DMS114 treated with DMSO at 0.1 percent for 48 hours (cell line): ENCODE measurements around the gene ACTG1.
"Not testable (repeated sequence)": the region's sequence is repeated elsewhere in the genome, so short reads cannot be mapped to it uniquely, and the experiment has no call there.

Experiments used
- DNase-seq: peaks from one replicate; lab custom pipeline; 2025; ENCODE audit not compliant: unreplicated experiment; lab: John Stamatoyannopoulos, UW

Gene ACTG1

GRCh38 chr17:81533339-81534141 lies 20.9 kb upstream of the ACTG1 start:
- no peak for DNase-seq

DNA sequence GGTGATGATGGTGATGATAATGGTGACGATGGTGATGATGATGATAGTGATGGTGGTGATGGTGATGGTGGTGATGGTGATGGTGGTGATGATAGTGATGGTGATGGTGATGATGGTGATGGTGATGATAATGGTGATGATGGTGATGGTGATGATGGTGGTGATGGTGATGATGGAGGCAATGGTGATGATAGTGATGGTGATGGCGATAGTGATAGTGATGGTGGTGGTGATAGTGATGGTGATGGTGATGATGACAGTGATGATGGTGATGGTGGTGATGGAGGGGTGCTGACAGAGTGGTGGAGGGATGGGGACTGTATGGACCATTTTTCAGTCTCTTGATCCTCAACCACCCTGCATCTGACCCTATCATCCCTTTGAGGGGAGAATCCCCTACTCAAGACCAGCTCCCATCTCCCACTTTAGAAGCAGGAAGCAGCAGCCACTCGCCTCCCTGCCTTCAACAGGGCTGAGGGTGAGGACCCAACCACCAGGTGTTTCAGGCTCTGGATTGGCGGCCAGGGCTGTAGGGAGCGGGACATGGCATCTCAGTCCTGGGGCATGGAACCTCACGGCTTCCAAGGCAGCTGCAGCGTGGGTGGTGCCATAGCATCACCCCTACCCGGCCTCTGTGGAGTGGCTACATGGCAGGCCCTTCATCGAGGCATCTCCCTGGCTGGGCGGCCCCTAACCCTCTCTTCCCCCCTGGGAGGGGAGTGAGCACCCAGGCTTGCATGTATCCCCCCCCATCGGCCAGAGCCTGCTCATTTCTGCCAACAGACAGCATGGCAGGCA lies 20.1 kb upstream of the ACTG1 start:
- DNase-seq, result no peak

GRCh38 chr17:81531998-81532404 lies 19.4 kb upstream of the ACTG1 start:
- DNase-seq, result not testable (repeated sequence)

DNA sequence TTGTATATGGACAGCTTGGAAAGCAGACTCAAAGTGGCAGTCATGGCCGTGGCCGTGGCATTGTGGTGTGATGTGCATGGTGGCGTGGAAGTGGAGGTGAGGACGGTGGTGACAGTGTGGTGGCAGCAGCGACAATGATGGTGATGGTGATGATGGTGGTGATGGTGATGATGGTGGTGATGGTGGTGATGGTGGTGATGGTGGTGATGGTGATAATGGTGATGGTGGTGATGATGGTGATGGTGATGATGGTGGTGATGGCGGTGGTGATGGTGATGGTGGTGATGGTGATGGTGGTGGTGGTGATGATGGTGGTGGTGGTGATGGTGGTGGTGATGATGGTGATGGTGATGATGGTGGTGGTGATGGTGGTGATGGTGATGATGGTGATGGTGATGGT lies 18.4 kb upstream of the ACTG1 start:
- DNase-seq, result not testable (repeated sequence)

- DNase-seq, result no peak
Measured at GRCh38 chr17:81529437-81529803, 16.8 kb upstream of the ACTG1 start.

GRCh38 chr17:81528651-81529436 lies 16.2 kb upstream of the ACTG1 start:
- no peak for DNase-seq

GRCh38 chr17:81528384-81528650 lies 15.7 kb upstream of the ACTG1 start:
- no peak for DNase-seq

DNA sequence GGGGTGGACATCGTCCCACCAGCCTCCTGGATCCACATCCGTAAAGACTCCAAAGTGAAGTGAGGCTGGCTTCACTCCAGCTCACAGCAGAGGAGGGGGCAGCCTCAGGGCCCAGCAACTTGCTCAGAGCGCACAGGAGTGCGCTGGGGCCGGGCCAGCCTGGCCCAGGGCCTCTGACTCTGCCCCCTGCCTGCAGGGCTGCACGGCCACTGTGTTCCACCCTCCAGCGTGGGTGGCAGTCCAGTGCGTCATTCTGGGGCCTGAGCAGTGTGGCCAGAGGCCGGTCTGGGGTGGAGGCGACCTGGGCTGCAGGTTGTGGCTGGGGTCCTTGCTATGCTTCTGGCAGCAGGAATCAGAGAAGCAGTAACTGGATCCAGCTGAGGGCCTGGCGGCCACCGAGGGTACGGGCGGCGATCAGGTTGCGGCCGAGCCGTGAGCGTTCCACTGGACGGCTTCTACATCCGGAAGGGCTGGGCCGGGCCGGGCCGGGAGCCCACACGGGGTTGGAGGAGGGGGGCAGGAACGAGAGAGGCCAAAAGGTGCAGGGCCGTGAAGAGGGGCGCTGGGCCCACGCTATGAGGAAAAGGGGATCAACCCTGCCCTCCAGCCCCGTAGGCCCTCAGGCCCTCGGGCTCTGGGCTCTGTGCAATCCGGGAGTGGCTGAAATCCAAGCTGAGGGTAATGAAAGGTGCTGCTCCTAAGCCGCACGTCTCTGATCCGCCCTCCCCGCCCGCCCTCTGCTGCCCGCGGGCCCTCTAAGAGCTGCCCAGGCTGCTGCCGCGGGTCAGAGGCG lies 15.2 kb upstream of the ACTG1 start, which contains the start of gene FSCN2:
Gene FSCN2, plus strand, starts transcription at position 787 of the 793 bp plus-strand sequence. CDS start 155 bp downstream, outside the sequence.
- no peak for DNase-seq

- DNase-seq, result no peak
Measured at GRCh38 chr17:81526662-81527571, 14.3 kb upstream of the ACTG1 start.

DNA sequence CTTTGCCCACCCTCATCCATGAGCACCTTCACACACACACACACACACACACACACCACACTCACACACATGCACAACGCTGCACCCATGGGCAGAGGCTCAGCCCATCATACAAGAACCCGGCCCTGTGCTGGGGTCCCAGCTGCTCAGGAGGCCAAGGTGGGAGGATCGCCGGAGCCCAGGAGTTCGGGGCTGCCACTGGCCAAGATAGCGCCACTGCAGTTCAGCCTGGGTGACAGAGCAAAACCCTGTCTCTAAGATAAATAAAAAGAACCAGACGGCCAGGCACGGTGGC lies 12.2 kb upstream of the ACTG1 start:
- DNase-seq, result no peak

DNA sequence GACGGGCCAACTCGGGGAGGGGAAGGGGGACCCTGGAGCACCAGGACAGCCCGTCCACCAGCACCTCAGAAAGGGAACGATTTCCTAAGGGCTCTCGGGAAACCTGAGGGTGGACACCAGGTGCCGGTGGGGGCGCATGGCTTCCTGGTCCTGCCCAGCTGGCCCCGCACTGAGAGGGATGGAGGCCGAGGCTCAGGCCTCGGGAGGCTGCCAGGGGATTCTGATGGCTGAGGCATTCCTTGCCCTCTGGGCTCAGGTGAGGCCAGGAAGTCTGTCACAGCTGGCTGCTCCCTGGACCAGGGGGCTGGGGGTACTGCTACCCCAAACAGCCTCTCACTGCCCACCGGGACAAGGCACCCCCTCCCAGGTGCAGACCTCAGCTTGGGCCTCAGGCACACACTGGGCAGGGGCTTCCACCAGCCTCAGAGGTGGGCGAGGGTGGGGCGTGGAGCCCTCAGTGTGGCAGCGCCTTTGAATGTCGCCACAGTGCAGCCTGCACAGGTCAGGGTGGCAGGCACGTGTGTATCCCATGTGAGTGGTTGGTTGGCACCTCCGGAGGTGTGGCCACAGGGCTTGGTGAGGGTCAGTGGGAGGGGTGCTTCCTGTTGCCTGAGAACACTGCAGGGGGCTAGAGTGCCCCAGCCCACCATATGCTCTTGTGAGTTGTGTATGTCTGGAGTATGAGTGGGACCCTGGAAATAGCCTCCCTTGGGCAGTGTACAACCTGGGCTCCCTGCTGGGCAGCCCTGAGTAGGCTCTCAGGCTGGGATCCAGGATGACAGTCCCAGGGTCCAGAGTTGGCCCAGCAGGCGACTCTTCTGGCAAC lies 11.7 kb upstream of the ACTG1 start:
- no peak for DNase-seq

- no peak for DNase-seq
Measured at GRCh38 chr17:81523402-81524038, 10.9 kb upstream of the ACTG1 start.

GRCh38 chr17:81522491-81523401 lies 10.1 kb upstream of the ACTG1 start:
- no peak for DNase-seq

DNA sequence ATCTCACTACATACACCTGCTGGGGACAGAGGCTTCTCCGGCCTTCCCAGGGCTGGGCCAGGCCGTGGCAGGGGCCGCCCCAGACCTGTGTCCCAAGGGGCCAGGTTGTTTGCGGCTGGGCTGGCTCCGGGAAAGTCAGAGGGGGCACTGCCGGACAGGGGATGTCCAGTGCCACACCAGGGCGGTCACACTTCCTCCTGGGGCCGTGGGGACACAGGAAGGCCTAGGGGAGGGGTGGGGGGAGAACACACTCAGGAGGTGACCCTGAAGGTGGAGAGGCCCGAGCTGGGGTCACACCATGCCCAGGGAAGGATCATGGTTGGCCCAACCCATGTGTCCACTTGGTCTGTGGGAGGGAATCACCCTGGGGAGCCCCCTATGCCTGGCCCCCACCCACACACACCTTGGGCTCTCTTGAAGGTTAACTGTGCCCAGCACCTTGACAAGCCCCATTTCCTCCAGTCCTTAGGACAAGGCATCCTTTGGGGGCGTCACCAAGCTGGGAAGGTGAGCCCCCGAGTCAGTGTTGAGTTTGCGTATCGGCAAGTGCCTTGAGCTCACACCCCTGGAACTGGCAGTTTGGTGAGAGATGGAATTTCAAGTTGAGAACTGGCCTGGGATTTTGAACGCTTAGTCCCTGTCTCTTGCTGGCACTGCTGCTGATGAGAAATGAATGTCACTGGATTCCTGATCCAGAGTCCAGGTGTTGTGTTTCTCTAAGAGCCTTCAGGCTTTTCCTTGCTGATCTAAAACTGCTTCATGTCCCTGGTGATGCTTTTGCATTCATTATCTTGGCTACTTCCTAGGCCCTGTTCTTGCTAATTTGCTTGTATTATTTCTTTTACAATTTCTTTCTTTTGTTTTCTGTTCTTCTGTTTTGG lies 7.7 kb upstream of the ACTG1 start:
- no peak for DNase-seq

DNA sequence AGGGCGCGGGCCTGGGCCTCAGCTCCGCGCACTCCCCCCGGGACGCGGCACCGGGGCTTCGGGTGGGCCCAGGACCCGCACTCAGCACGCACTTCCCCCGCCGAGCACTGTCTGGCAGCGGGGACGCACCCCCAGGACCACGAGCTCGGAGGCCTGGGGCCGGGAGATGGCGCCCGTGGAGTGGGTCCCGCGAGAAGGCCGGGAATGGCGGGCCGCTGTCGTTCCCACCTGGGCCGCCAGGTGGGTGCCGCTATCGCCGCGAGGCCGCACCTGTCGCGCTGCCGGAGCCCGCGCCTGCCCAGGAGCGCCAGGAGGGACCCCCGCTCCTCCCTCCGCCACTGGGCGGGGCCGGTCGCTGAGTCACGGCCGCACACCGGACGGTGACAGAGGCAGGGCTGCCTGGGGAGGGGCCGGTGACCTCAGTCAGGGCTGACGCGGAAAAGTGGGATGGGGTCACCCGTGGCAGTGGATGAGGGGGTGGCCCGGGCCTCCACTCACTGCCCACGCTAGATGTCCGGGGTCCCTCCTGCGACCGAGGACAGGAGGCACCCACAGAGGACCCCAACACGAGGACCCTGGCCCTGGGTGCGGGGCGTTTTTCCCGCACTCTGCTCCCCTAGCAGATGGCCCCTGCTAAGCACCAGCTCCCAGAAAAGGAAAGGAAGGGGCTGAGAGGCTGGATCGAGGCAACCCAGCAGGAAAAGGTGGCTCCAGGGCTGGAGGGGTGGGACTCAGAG lies 6.9 kb upstream of the ACTG1 start:
- no peak for DNase-seq

- no peak for DNase-seq
Measured at GRCh38 chr17:81518785-81519283, 6.2 kb upstream of the ACTG1 start.
